Fibroblast of the aortic adventitia (primary cell): ENCODE measurements around the gene ZDHHC20. TPM values are rescaled to one million over a fixed set of nuclear protein-coding genes. Genes with fewer than 3 reads are reported as not detected.
"Not testable (repeated sequence)": the region's sequence is repeated elsewhere in the genome, so short reads cannot be mapped to it uniquely, and the experiment has no call there.

Source experiments
- DNase-seq: peaks from one replicate; pipeline ENCODE4 v3.0.0-alpha.2; 2010; ENCODE audit warnings: low read depth
- H3K4me3 ChIP-seq: 2 replicates; pipeline ENCODE4 v1.5.1; 2011; ENCODE audit warnings: low read depth, mild to moderate bottlenecking, control low read depth, low read length, moderate library complexity
- CTCF ChIP-seq: IDR thresholded peaks from 2 replicates; pipeline ENCODE4 v1.5.1; 2011; ENCODE audit warnings: mild to moderate bottlenecking, low read length, control low read depth, inconsistent platforms; ENCODE audit not compliant: insufficient read depth
- total RNA-seq: library from RNA; depleted of rRNA; stranded (reverse); fragments of >200 nt; gene quantifications from 2 replicates; pipeline ENCODE4 v1.2.3, GENCODE V29; 2012; ENCODE audit warnings: low replicate concordance

Gene ZDHHC20
- total RNA-seq, 1 donor = 108 TPM

GRCh38 chr13:21395953-21396352 is 63.1 kb downstream of the ZDHHC20 start:
- H3K4me3 ChIP-seq = no peak overlapping the region
- no peak for DNase-seq
- no peak for TF ChIP-seq CTCF

GRCh38 chr13:21389124-21389523 is 70.0 kb downstream of the ZDHHC20 start:
- no peak for DNase-seq
- no peak overlapping the region for H3K4me3 ChIP-seq
- no peak for TF ChIP-seq CTCF

- no peak for TF ChIP-seq CTCF
- H3K4me3 ChIP-seq = no peak overlapping the region
- DNase-seq = no peak
These were observed 73.4 kb downstream of the ZDHHC20 start for GRCh38 chr13:21385710-21386109.

GRCh38 chr13:21383090-21383489 is 76.0 kb downstream of the ZDHHC20 start:
- no peak overlapping the region for H3K4me3 ChIP-seq
- TF ChIP-seq CTCF = no peak
- no peak for DNase-seq

GRCh38 chr13:21376998-21377985 is 81.8 kb downstream of the ZDHHC20 start:
- DNase-seq, H3K4me3 ChIP-seq: not testable (repeated sequence)

GRCh38 chr13:21372530-21372929 is 86.6 kb downstream of the ZDHHC20 start:
- H3K4me3 ChIP-seq = no peak overlapping the region
- TF ChIP-seq CTCF = no peak
- no peak for DNase-seq

- H3K4me3 ChIP-seq = no peak overlapping the region
- TF ChIP-seq CTCF = no peak
- no peak for DNase-seq
These were observed 88.1 kb downstream of the ZDHHC20 start for GRCh38 chr13:21371011-21371410.
